GM18909 (cell line): ENCODE measurements around the gene PIR.

ENCODE experiments used
- ATAC-seq: cut with Tn5 transposase; IDR thresholded peaks from one replicate; pipeline ENCODE4 v1.9.1; 2021; ENCODE audit warnings: mild to moderate bottlenecking; ENCODE audit not compliant: unreplicated experiment, poor library complexity

Gene PIR

DNA sequence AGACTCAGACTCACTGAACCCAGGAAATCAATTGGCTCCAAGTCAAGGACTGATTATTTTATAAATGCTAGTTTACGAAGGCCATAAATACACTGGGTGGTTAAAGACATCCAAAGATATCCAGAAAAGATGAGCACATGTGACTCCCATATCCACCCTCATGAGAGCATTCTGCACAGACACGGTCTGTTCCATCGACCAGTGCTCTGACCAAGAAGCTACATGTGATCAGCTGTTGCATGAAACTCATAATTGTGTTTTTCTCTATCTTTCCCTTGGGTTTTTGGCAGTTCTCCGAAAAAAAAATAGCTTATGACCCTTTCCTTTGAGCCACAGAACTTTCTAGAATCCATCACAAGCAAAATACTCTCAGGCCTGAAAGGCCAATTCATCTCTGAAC is 2.7 kb upstream of the PIR start:
- no peak for ATAC-seq

DNA sequence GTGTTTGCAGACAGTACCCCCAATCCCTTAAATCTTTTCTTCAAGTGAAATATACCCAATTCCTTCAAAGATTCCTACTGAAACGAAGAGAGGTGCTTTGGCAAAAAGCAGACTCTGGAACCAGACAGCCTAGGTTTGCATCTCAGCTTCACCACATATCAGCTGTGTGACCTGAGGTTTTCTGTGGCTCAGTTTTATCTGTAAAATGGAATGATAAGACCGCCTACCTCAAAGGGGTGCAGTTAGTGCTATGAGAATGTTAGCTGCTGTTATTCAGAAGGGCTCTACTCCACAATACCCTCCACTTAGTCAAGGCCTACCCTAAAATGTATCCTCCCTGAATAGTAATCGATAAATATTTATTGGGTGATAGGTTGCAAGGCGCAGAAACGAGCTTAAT is 664 bp downstream of the PIR start:
- no peak for ATAC-seq

DNA sequence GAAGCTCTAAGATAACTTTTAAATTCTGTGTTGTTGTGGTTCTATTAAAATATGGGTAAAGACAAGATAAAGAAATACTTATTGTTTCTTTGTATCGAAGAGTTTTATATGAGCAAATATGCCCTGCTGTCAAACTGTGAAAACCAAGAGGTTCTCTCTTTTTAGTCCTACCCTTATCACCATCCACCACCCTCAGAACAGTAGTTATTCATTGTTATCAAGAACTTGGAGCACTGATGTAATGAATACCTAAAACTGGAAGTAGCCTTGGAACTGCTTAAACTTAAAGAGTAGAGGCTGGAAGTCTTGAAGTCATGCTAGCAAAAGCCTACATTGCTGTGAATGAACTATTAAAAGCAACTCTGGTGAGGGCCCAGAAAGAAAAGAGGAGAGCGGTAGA is 9.2 kb downstream of the PIR start:
- ATAC-seq: no peak

DNA sequence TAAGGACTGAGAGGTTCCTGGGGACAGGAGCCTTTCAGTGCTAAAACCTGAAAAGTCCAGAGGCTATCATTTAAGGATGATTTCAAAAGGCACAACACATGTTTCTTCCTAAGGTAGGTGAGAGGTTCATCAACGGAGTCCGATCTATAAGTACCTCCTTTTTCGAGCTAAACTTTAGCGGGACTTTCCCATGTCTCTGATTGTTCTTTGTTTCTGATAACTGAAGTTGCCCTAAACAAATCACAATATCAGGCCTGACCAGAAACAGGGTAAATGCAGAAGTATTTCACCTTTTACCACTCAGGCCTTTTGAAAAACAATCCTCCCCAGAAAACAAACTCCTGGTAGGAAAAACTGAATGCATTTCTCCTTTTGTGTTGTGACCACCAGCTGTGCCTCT is 17.6 kb downstream of the PIR start:
- ATAC-seq: no peak

DNA sequence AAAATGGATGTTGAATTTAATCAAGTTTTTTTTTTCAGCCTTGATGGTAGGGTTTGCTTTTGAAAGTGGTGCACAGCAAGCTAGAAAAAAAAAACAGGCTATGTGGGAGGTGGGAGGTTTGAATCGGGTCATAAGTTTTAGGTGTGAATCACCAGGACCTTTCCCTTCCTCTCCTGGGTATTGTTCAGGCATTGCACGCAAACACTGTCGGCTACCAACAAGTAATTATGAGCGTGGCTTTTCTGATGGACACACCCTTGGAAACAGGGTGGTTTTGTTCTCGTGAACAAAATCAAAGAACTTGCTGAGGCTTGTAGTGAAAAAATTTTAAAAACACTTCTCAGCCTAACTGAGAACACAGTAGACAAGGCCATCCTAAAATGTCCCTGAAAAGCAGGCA is 18.1 kb downstream of the PIR start:
- ATAC-seq: no peak

DNA sequence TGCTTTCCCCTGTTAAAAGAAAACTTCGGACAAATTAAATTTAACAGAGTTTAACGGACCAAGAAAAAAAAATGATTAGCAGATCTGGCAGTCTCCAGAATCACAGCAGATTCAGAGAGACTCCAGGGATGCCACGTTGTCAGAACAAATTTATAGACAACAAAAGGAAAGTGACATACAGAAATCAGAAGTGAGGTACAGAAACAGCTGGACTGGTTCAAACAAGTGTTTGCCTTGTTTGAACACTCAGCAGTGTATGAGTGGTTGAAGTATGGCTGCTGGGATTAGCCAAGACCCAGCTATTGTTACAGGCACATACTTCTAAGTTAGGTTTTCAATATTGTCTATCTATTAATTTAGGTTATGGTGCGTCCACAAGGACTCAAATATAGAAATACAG is 19.1 kb downstream of the PIR start:
- ATAC-seq: no peak

DNA sequence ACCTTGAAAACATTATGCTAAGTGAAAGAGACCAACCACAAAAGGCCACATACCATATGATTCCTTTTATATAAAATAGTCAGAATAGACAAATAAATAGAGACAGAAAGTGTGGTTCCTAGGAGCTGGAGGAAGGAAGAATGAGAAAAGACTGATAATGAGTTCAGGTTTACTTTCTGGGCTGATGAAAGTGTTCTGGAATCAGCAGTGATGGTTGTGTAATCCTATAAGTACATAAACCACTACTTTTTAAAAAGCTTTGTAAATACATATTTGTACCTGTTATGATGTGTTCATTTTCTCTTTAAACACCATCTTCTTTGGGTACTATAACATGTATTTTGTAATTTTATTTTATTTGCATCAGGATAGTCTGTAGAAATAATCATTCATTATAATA is 20.6 kb downstream of the PIR start:
- ATAC-seq: no peak

DNA sequence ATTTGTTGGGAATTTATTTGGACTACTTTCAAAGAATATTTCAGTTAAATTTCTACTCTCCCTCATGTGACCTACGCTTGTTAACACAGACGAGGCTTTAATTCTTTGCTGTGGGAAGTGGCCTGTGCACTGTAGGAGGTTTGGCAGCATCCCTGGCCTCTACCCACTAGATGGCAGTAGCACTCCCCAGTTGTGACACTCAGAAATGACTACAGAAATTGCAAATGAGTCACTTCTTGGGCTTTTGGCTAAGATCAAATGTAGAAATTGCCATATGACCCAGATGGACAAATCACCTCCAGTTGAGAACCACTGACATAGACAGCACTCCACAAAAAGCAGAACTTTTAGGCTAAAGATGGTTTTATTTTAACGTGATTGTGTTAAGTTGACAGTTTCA is 22.1 kb downstream of the PIR start:
- ATAC-seq: peak; percentile 77

DNA sequence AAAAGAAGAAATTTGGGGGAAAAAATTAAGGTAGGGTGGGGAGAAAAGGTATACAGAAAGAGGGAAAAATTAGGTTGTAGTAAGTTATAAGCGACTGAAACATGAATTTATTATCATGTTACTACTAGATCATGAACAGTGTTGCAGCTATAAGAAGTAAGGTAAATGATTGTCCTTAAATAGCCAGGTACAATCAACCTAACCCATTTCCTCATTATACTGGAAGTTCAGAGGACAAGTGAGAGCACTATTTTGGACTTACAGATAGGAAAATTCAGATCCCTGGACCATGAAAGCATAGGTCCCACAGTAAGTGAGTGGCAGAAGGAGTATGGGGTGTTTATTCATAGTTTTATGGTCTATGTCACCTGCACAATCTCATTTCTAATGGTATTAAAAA is 23.5 kb downstream of the PIR start:
- ATAC-seq: no peak

DNA sequence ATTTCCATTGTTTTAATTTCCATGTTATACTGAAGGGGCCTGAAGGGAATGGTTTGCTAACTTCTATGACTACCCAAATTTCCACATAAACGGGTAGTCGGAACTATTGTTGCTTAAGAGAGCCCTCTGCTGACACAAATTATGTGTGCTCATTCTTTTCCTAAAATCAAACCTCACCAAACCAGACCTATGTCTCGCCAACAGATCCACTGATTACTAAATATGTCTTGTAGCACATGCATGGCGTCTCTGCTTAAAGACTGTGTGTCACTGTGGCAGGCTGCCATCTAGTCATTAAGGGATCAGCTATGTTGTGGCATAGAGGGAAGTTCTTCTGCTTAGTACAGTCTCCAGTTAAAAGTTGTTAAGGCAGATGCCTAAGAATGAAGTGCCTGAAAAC is 25.1 kb downstream of the PIR start:
- no peak for ATAC-seq

DNA sequence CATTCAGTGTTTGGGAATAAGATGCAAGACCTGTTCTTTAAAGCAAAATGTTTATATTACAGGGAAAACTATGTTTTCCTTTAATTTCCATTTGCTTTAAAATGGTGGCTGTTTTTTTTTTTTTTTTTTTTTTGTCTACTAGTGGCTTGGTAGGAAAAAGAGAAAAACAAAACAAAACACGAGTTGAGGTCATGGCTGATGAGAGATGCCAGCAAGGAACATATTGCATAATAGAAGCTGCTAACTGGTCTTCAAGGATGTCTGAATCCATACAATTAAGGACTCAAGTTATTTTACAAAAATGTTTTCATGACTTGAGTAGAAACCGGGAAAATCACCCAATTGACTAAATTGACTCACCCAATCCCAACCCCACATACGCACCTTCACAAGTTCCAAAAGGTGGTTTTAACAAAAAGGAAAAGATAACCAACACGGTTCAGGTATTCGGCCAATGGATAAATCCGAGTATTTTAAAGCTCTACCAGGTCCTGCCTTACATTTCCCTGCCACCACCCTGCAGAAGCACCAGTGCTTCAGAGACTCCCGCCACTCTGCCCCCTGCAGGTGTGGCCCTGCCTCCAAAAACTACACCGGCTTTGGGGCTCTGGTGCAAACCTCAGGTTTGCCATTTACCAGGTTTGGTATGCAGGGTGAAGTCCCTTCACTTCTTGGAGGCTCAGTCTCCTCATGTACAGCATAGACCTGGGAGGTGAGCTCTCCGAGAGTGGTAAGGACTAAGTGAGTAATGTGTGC is 27.1 kb downstream of the PIR start:
- no peak for ATAC-seq

DNA sequence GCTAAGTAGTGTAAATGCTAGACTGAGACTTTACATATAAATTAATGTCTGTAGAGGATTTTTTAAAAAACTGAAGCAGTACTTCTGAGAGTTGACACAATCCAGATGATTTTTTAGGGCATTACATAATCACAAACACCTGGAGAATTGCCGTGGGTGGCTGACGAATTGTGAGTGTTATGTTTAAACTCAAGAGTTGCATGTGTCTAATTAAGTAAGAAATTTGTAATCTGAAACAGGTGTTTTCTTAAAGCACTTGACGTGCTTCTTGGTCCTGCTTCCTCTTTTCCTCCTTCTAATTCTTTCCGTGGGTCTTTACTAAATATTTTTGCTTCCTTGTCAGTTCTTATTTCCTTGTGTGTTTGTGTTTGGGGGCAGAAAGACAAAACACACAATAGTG is 27.8 kb downstream of the PIR start:
- peak; percentile 69 for ATAC-seq

DNA sequence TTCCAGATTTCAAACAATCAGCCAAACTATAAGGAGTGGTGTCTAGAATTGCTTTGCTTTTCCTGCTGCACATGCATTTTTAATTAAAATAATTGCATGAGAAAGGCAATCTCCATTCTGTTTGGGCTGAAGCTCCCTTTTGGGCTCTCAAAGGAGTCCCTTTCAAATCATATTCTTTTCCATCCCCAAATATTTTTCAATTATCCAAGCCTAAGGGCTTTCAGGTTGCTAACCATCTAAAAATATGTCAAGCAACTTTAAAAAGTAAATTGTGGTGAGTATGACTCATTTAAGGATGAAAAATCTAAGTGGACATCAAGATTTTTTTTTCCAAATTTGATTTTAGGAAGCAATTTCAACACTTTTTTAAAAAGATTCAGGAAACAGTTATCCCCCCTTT is 28.4 kb downstream of the PIR start:
- no peak for ATAC-seq

DNA sequence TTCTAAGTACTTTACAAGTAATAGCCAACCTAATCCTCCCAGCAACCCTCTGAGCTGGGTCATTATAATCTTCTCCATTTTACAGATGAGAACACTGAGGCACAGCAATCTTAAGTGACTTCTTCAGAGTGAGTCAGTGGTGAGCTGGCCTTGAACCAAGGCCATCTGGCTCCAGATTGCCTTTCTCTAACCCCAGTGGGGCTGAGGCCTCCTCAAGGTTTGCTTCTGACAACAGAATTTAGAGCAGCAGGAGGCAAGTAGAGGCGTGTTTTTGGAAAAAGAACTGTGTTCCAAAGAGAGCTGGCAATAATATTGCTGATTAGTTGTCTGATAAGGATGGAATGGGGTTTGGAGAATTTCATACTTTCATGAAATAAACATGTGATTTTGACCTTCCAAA is 41.2 kb downstream of the PIR start:
- no peak for ATAC-seq

DNA sequence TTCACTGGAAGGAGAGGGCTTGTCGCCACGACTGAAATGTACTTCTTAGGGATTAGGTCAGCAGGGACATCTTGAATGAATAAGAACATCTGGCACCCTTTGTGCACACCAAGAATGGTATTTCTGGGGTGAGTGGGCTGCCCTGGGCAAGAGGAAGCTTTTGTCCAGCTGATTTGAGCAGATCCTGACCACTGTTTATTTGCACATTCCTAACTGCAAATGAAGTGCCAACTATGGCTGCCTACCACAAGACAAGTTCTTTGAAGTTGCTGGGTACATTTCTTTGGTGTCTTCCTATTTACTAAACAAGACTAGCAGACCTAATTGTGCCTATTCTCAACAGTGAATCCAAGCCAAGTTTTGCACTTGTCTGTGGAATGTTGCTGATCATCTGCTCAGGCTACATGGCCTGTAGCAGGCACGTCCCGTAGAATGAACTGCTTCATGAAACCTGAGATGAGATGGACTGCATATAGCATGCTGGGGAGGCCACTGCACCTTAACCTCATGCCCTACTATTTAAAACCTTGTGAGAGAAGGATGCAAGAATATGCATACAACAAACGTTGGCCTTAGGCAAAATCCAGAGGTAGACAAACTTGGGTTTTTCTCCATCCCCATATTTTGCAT is 45.0 kb downstream of the PIR start:
- ATAC-seq: no peak

DNA sequence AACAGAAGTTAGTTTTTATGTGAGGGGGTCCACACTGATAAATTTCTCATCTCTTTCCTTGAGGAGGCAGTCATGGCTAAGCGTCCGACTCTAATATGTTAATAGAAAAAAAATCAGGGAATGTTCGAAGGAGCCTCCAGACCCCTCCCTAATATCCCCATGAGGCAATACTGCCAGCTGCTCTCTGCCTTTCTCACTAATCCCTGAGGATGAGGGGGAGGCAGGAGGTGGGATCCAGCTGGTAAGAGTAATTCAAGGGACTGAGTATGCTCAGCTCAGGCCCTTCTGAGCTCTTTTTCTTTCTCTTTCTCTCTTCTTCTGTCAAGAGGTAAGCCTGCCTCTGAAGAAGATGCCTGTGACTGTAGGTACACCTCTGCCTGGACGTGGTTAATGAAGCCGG is 51.7 kb downstream of the PIR start:
- no peak for ATAC-seq

DNA sequence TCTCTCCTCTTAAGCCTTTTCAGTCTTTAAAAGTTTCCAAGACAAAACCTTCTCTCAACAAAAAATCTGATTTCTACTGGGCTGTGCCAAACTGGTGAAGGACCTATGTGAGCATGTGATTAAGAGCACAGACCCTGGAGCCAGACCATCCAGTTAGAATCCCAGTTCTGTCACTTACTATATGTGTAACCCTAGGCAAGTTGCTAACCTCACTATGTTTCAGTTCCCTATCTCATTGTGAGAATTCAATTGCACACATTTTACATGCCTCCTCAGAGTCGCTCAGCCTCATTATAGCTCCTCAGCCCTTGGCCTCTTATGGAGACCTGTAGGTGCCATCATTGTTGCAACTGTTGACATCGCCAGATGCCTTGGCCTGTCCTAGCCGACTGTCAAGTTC is 54.8 kb downstream of the PIR start:
- ATAC-seq: peak; percentile 82

DNA sequence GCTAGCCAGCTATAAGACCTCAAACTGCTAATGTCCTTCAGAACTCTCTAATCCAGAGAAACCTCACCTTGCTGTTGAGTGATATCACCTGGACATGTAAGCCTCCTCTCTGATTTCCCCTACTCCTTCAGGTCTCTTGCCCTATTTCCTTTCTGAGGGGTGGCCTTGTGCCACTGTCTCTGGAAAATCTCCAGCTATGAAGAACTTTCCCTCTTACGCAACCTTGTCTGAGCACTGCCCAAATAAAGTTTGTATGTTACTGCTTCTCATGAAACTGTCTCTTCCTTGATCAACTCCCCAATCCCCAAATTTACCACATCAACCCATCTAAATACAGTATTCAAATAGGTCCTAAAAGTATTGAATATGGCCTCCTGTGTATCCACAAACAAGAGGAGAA is 55.4 kb downstream of the PIR start:
- ATAC-seq: no peak

DNA sequence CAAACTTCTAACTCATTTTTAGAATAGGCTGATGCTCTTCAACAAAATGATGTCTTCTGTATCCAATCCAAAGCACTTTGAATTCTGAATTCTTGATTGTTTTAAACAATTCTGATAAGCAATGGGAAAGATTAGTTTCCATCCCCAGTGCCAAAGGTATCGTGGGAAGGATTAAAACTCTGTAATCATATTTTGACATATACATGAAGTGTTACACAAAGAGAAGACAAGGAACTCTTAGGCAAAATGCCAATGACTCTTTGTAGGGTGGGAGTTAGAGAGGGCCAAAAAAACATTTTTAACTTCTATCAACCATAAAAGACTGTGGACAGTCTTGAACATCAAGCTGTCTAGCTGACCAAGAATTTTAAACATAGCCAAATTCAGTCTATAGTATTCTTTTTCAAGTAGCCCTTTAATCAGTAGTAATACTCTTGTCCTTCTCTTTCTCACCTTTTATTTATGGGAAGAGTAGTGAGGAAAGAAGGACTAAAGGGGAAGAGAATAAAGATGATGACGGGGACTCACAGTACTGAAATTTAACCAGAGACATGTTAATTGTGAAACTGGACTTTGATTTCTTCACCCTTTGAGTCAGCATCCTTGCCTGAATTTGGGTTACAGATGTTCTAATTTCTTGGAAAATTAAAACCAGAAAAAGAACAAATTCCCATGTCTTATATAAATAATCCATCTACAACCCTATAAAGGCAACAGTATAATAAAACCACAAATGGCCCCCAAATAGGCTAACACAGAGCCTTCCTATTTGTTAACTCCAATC is 57.1 kb downstream of the PIR start:
- ATAC-seq: no peak

DNA sequence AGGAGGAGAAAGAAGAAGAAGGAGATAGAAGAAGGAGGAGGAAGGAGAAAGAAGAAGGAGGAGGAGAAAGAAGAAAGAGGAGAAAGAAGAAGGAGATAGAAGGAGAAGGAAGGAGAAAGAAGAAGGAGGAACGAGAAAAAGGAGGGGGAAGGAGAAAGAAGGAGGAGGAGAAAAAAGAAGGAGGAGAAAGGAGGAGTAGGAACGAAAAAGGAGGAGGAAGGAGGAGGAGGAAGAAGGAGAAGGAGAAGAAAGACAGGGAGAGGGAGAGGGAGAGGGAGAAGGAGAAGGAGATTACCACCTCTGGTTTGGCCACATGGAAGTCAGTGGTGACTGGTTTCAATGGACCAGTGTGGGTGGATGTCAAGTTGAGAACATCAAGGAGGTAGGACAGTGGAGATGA is 58.9 kb downstream of the PIR start:
- no peak for ATAC-seq

DNA sequence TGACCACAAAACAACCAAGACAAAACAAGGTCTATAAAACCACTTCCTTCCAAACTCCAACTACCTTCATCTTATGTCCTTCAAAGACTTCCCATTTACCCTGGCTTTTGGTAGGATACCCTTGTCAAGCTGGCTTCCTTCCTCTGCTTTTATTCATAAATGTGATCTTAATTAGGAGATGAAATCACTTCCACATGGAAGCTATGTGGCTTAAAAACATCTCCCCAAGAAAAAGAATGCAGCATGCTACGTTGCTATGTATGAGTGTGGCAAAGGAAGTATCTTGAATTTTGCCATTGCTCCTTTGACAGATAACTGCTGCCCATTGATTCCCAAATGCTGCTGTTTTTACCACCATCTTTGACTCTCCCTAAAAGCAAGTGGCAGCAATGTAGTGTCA is 62.5 kb downstream of the PIR start:
- no peak for ATAC-seq

DNA sequence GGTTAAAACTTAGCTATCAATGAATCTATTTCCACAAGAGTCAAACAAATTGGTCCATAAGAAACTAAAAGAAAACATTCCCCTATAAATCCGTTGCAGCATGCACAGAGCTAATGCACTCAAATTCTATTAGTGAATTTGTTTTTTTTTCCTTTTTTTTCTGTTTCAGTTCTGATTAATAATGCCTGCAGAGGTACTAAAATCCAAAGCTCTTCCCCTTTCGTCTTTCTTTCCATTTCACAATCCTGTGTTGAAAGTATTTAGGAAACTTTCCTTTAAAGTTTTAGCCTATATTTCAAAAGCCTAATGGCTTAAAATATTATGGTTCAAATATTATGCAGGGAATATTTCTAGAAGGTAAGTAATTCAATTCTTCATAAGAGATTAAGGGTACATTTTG is 63.1 kb downstream of the PIR start:
- ATAC-seq: no peak
